ENCODE measurements around the gene NRXN3.
A peak's percentile ranks its signal among the peaks of the same experiment; 100 is the strongest.

NRXN3 gene

GRCh38 chr14:79426103-79426755 is 1256.1 kb downstream of the NRXN3 start:
- Mint-ChIP-seq H3K4me1 (peaks cover 13% of the 10 kb centered on the region), H3K9me3 (no peaks in the 10 kb centered on the region), H3K27ac (peak overlapping the region; percentile 11), H3K27me3 (ENCODE audit: low read depth, poor library complexity) (no peaks in the 10 kb centered on the region), H3K36me3 (ENCODE audit: low read depth) (no peaks in the 10 kb centered on the region), H3K4me3 (no peak overlapping the region)
- no peak for DNase-seq
- TF ChIP-seq CTCF (IDR thresholded peaks at IDR 0.05), result no peak

- Mint-ChIP-seq H3K4me1 (peaks cover 15% of the 10 kb centered on the region), H3K27ac (no peak overlapping the region), H3K4me3 (no peak overlapping the region), H3K27me3 (ENCODE audit: low read depth, poor library complexity) (peaks cover 4% of the 10 kb centered on the region), H3K36me3 (ENCODE audit: low read depth) (no peaks in the 10 kb centered on the region), H3K9me3 (no peaks in the 10 kb centered on the region)
- TF ChIP-seq CTCF (IDR thresholded peaks at IDR 0.05), result no peak
- no peak for DNase-seq
Measured at GRCh38 chr14:79432640-79433039, 1262.5 kb downstream of the NRXN3 start.

GRCh38 chr14:79436335-79436734 is 1266.2 kb downstream of the NRXN3 start:
- Mint-ChIP-seq H3K9me3 (no peaks in the 10 kb centered on the region), H3K4me3 (no peak overlapping the region), H3K4me1 (peaks cover 22% of the 10 kb centered on the region), H3K36me3 (ENCODE audit: low read depth) (no peaks in the 10 kb centered on the region), H3K27ac (no peak overlapping the region), H3K27me3 (ENCODE audit: low read depth, poor library complexity) (peaks cover 4% of the 10 kb centered on the region)
- TF ChIP-seq CTCF (IDR thresholded peaks at IDR 0.05), result no peak
- no peak for DNase-seq

DNA sequence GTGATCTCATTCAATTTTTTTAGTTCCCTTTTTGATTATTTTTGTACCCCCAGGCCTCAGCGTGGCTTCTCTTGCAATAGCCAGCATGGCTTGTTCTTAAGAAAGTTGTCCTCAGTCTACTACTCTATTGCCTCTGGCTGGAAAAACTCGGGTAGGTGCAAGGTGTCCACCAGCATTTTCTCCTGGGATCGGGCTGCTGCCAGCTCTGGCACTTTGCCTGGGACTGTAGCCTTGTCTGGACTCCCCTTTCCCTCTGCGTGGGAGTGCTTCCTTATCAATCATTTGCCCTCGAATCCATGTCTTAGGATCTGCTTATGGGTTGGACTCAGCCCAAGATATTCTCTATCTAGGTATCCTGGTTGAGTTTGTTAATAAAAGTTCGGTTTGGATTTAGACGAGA is 1267.8 kb downstream of the NRXN3 start:
- no peak overlapping the region for H3K27ac Mint-ChIP-seq
- peaks cover 4% of the 10 kb centered on the region for H3K27me3 Mint-ChIP-seq (ENCODE audit: low read depth, poor library complexity)
- peaks cover 36% of the 10 kb centered on the region for H3K4me1 Mint-ChIP-seq
- H3K36me3 Mint-ChIP-seq (ENCODE audit: low read depth), result peaks cover 5% of the 10 kb centered on the region
- H3K9me3 Mint-ChIP-seq, result peaks cover 4% of the 10 kb centered on the region
- no peak overlapping the region for H3K4me3 Mint-ChIP-seq
- no peak for TF ChIP-seq CTCF (IDR thresholded peaks at IDR 0.05)
- no peak for DNase-seq

DNA sequence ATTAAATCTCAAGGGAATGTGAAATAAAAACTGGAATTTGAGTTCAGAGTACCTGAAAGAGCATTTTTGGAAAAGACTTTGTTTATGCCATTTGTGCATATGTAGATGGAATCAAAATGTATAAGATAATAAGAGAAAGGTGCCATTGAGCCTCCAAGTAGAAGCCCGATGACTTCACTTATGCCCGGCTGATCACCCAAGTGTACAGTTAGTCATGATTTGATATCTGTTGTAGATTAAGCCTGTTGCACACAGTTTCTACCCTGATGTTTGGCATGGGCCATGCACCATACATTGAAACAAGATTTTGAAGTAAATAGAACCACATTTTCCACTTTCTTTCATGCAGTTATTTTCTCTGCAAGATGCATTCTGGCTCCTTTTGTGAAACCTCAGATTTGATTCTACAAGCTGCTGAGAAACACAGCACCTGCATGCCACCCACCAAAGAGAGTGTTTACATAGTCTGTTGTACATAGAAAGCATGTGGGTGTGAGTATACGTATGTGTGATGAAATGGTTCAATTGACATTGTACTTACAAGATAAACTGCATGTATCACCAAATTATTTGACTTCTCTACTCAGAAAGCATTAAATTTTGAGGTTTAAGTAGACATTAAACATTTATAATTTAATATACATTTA is 1268.6 kb downstream of the NRXN3 start:
- Mint-ChIP-seq H3K4me3 (no peak overlapping the region), H3K9me3 (peaks cover 4% of the 10 kb centered on the region), H3K36me3 (ENCODE audit: low read depth) (peaks cover 5% of the 10 kb centered on the region), H3K27ac (no peak overlapping the region), H3K27me3 (ENCODE audit: low read depth, poor library complexity) (peaks cover 4% of the 10 kb centered on the region), H3K4me1 (peaks cover 45% of the 10 kb centered on the region)
- DNase-seq, result no peak
- no peak for TF ChIP-seq CTCF (IDR thresholded peaks at IDR 0.05)

DNA sequence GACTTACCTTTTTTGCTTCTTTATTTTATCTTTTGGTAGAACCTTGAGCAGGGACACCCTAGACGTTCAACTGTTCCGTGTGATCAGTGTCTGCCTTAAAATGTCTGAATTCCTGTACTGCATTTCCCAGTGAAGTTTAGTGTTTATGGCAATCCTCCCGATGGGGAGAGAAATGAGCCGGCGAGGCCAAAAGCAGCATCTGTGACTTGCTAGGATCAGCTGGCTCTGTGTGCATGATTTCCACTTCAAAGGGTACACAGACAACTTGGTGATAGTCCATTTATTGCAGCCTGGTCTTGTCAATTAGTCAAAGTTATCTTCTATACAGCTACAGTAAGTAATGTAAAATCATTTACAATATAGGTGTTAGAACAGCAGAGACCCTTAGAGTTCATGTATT is 1272.6 kb downstream of the NRXN3 start:
- no peak overlapping the region for H3K27ac Mint-ChIP-seq
- no peak for TF ChIP-seq CTCF (IDR thresholded peaks at IDR 0.05)
- peaks cover 4% of the 10 kb centered on the region for H3K9me3 Mint-ChIP-seq
- no peak for DNase-seq
- peaks cover 33% of the 10 kb centered on the region for H3K4me1 Mint-ChIP-seq
- H3K4me3 Mint-ChIP-seq, result no peak overlapping the region
- peaks cover 5% of the 10 kb centered on the region for H3K36me3 Mint-ChIP-seq (ENCODE audit: low read depth)
- no peaks in the 10 kb centered on the region for H3K27me3 Mint-ChIP-seq (ENCODE audit: low read depth, poor library complexity)

All from nephron progenitor cell (in vitro differentiated cells).